Putamen (tissue), 1 donor: ENCODE measurements around the gene STAB1.

Experiments used
- DNase-seq: peaks from one replicate; pipeline ENCODE4 v3.0.0-alpha.2; 2016; ENCODE audit warnings: low spot score

STAB1 gene

DNA sequence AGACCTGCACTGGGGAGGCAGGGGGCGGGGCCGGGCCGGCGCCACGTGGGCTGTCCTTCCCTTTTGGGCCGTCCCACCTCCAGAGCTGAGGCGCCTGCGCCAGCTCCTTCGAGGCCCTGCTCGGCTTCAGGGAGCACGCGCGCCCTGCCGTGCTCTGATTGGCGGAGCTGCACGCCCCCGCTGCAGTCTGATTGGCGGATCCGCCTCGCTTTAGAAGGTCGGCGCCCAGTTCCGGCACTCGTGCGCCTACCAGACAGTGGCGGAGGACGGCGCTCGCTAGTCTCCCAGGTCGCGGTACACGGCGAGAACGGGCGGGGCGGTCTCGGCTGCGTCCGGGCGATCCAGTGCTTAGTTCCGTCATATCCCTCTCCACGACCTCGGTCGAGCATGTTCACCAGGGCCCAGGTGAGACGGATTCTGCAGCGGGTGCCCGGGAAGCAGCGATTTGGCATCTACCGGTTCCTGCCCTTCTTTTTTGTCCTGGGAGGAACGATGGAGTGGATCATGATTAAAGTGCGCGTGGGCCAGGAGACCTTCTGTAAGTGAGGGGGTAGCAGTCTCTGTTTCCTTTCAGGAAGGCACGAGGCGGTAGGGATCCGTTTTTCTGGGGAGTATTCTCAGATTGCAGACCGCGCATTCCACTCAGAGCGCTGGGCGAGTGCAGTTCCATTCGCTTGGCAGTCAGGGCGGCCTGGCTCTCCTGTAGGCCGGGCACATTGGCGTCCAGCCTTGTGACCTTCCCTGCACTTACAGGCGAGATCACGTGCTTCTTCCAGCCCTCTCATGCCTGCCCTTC is 41.4 kb downstream of the STAB1 start, which contains the start of gene UQCC5:
UQCC5 (plus strand) TSS at position 237 of the 796 bp plus-strand sequence; CDS start at position 388, 151 bp downstream.
- peak; percentile 97 for DNase-seq

DNA sequence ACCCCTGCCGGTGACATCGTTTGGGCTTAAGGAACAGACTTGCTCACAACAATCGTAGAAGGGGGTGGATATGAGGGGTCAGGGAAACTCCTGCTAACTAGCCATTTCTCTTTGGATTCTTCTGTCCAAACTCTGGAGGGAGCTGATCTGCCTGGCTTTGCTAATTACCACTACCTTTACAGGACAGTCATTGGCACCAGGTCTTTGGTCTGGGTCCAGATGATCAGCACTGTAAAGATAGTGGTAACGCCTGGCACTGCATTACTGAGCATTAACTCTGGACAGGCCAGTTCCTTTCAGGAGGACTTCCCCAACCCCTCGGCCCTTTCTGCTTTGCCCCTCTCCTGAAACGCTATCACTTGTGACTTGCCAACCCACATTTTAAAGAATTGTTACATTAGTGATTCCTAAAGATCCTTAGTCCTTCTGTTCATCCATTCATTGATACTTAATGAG is 42.1 kb downstream of the STAB1 start:
- DNase-seq, result no peak

DNA sequence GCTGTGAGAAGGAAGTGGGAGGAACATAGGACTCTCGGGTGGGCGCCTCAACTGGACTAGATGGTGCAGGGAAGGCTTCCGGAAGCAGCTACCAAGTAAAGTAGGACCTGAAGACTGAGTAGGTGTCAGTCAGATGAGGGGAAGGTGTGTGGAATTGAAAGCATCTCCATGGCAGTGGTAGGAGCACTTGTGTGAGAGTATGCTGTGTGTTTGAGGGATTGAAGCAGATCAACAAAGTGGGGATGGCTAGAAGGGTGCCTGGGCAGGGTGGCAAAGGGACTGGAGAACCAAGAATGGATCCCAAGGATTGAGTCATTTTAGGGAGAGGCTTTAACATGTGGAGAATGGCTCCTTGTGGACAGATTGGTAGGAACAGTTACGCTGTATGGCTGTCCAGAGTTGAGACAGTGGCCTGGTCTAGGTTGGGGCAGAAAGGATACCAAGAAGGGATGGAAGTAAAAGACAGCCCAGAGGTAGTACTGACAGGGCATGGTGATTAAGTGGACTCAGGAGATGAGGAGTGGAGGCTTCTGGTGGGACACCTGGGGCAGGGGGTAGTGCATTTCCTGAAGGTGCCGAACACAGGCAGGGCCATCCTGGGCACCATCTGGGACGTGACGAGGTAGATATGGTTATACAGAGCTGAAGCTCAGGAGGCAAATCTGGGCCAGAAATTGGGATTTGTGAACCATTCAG is 42.7 kb downstream of the STAB1 start:
- no peak for DNase-seq

DNA sequence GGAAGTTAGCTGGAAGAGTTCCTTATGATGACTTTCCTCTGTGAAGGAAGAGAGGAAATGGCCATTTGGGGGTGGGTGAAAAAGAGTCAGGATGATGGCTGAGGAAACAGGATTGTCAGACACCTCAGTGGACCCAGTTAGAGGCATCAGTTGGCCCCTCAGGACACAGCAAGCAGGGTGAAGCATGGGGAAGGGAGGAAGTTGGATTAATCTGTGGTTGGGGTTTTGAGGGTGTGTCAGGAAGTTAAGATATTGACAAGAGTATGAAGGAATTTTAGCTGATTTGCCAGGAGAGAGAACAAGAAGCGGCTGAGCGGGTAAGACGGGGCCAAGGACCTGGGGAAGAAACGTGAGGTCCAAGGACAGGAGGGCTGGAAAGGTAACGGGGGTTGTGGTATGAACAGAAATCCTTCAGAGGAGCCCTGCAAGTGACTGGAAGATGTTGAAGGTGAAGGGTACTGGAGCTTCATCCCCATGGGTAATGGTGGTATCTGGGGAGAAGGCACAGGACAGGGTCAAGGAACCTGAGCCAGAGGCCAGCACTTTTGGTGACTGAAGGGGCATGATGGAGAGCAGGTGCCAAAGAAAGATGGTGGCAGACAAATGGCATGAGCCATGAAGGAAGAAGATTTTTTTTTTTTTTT is 44.0 kb downstream of the STAB1 start:
- DNase-seq, result no peak

DNA sequence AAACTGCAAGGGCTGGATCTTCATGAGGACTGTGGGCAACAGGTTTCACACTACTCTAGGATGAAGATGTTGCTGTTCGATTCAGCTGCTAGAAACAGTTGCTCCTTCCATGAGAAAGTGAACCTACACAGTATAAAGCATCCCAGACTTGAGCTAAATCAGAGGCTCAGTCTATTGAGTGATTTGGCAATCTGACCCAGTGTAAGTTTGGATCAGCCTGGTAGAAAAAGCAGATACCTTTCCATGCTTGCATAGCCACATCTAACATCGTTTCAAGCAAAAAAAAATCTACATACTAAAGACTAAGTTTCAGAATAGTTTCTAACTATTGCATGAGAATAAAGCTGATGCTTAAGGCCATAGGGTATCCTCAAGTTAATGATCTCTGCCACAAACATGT is 45.9 kb downstream of the STAB1 start:
- no peak for DNase-seq

DNA sequence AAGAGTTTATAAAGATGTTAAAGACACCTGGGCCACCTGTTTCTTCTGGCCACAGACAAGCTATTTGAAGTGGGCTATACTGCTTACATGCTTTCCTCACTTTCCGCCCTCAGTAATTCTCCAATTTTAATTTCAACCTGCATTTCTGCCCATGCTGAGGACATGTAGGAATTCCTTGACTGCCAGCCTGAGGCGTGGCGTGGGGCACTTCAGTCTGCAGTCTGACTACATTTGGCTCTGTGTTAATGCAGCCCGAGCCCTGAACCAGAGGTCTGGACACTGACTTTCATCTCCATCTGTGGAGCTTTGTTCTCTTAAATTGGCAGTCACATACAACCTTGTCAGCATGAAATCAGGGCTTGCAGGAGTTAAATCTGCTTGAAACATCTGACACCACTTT is 49.8 kb downstream of the STAB1 start:
- DNase-seq, result no peak

DNA sequence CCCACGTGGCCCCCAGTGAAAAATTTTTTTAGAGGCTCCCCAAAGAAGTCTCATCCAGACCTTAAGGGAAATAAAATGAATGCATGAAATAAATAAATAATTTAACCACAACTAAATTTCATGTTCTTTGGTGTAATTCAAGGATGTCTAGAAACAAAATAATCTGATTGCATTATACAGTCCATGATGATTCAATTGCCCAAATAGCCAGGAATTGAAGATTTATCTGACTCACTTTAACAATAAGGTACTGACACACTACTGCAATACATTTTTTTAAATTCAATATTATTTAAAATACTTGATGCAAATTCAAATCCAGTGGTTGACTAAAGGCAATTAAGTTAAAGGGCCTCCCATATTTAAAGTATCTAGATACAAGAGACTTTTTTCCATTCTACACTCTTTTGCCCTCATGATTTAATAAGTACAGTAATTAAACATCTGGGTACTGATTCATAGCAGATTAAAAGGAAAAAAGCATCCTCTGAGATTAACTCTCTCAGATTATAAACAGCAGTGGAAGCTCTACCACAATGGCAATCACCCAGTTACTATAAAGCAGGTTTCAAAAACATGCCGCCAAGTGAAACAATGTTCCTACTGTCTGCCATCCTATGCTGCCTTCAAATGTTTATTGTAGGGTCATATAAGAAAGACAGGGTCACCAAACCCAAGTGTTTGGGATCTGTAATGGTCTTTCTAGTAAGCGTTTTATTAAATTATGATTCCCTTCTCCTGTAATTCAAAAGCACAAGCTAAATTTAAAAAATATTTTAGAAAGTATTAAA is 51.2 kb downstream of the STAB1 start:
- DNase-seq, result no peak

DNA sequence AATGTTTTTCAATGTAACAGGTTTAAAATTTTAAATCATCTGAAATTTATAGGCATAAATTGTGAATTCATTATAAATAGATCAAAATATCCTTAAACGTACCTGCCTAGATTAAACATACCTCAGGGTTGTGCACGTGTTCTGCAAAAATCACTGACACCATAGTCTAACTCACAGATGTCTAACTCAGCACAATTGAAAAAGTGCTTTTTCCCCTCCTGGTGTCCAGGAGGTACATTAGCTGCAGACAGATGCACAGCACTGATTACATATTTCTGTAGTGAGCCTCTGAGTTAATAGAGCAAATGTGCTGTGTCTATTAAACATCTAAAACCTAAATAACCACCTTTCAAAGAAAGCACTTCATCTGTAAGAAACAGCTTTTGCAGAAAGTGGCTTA is 52.0 kb downstream of the STAB1 start:
- DNase-seq, result no peak

DNA sequence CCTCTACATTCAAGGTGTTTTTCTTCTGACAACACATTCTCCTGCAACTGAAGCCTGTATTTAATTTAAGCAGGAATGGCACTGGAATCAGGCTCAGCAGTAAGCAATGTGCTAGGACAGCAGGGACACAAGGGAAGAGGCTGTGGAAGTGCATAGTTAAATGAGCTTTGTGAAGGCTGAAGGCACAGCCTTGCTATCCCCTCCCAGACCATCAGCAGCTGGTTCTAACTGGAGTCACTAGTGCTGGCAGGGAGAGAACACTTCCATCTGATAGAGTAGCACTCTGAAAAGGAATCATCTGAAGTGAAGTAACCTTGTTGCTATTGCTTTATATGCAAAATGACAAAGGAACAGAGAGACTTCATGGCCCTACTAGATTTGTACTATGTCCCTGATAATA is 56.0 kb downstream of the STAB1 start:
- no peak for DNase-seq

DNA sequence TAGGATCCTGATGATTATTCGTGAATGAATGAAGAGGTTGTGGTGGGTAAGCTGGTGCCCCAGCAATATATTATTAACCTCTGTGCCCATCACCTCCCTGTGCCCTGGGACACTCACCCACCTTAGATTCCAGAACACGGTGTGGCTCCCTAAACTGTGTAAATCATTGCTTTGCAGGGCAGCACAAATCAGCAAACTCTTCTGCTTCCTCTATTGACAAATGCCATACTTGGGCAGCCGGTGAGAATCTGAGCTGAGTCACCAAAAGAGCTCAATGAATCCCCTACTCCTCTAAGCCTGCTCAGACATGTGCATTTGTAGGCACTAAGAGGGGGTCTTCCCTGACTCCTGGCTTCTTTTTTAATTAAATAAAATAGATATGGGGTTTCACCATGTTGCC is 57.0 kb downstream of the STAB1 start:
- no peak for DNase-seq

DNA sequence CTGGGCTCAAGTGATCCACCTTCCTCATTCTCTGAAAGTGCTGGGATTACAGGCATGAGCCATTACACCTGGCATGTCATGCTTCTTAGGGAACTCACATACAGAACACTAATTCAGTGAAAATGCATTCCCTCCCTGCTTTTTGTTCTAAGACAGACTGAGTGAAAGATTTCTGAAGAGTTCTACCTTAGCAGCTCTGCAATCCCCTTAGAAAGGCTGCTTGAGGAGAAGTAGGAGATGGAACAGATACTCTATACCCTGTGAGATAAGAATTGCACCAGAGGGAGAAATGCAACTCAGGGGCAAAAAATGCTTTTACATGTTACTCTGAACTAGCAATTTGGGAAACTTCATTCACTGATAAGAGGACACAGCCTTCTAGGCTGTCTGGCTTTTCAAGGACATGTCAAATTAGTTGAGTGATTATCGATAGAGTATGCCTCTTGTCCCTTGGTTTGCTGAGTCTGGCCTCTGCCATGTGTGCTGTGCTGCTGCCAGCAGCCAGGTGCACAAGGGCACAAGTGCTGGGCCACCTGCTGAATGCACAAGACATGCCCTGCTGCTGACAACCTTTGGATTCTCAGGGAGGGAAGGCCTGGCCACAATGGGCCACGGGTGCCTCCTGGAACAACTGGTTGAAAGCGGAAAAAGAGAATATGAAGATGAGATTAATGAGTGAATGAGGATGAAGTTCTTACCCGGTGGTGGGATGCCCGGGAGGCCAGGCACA is 59.1 kb downstream of the STAB1 start:
- no peak for DNase-seq

DNA sequence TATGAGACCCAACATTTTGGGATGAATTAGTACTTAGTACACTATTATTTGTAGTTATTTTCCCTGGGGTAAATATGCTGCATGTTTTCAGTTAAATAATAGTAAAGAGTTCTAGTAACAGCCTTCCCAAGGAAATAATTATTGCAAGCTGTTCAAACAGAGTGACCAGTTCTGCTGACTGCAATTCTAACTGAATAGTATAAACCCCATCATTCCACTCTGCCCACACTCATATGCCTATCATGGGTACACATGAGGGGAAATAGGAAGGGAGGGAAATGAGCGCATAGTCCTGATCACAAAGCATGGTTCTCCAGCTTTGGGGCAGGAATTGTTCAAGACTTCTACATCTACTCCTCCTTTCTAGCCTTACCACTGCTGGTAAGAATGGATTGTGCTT is 59.9 kb downstream of the STAB1 start:
- DNase-seq, result no peak

DNA sequence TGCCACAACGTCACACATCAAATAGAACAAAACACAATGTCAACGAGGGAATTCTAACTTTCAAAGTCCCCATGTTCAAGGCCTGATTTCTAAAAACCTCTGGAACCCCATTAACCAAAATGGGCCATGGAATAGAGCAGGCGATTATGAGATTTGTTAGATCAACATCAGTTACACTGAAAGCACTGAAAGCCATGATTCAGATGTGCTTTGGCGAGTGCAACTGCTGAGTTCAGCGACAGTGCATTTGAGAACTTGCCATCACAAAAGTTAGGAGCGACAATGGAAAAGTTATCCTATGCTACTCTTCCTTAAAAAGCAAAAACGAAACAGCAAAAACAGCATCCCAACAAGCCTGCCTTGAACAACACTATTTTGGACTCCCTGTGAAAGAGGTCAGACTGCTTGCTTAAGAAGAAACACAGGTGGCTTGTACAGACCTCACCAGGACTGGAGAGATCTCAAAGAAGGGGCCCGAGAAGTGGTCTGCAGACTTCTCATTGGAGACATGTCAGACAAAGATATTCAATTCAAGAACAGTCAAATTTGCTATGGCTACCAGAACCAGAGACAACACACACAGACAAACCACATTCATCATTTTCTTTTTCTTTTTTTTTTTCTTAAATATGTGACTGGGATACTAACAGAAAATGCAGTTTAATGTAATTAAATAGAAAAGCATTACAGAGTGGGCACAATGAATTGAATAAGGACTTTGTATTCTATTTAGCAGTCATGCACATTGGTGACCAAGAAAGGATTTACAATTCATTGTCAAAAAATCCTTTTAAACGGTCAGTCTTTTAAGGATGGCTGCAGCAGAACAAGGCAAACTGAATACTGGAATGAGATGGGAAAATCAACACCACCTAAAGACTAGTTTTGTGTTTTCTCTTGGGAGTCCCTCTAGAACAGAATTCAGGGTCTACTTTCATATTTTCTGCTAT is 62.1 kb downstream of the STAB1 start:
- DNase-seq, result no peak

DNA sequence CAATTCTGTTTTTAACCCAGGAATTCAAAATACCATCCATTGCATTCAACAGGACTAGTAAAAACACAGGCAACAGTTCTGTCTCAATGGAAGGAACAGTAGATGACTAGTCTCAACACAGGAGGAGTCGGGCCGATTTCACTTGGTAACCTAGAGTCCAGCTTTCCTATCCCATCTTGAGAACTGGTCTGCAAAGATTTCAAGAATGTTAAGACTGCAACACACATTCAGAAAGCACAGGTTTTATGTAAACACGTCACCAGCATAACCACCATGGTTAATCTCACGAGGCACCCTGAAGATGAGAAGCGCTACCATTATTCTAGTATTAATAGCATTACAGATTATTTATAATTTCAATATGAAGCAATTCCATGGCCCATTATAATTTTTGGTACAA is 63.3 kb downstream of the STAB1 start:
- DNase-seq, result no peak

DNA sequence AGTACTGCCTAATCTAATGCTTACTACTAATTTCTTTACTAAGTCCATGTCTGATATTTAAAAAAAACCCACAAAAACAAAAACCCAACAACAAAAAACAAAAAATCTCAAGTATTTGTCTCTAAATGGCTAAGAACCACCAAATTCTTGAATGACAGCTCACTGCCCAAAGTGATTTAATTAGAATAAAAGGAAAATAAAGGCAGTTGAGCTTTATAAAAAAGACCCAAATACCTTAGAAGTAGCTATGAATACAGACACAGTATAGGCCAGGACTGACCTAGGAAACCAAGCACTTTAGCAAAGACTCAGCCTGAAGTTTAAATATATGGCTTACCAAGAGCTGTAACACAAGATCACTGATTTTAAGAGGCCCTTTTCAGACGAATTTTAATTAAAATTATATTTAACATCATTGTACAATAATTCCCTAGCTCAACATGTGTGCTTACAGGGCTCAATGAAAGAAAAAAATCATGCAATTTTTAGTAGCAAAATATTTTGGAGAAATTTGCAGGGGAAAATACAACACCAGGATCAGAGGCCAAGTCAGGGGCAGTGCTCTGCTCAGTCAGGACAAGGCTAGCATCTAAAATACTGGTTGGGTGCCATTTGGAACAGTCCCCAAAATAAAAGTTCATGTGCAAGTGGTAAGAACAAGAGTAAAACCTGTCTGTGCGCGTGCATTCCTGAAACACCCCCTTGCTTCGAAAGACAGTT is 66.0 kb downstream of the STAB1 start:
- no peak for DNase-seq

DNA sequence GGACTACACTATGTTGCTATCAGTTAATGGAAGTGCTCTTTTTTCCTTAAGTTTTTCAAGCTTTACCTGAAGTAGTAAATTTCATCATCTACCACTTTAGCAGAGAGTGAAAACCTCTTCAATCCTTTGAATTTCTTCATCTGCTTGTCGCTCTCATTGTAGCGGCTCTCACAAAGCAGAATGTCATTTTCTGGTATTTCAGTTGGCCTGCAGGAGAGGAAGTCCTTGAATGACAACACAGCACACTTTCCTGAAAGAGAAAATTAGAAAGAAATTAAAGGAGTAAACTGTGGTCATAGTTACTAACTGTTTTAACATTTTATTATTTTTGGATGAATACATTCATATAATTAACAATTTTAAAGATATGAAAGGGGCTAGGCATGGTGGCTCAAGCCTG is 68.8 kb downstream of the STAB1 start:
- no peak for DNase-seq

DNA sequence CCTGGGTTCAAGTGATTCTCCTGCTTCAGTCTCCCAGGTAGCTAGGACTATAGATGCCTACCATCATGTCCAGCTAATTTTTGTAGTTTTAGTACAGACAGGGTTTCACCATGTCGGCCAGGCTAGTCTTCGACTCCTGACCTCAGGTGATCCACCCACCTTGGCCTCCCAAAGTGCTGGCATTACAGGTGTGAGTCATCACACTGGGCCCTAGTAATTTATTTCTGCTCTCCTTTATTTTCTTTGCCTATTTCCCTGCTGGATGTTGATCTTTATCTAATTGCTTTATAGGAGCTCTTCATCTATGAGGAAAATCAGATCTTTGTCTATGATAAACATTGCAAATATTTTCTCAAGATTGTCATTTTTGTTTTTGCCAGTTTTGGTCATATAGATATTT is 72.9 kb downstream of the STAB1 start:
- DNase-seq, result no peak

DNA sequence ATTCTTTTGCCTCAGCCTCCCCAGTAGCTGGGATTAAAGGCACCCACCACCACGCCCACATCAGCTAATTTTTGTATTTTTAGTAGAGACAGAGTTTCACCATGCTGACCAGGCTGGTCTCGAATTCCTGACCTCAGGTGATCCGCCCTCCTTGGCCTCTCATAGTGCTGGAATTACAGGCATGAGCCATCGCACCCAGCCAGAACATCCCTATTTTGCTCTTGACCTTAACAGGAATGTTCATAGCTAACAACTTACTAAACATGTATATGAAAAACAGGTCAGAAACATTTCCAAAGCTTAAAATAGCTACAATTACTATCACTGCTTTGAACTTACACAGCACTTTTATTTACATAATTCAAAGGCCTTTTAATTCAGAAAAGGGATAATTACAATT is 74.9 kb downstream of the STAB1 start:
- no peak for DNase-seq

DNA sequence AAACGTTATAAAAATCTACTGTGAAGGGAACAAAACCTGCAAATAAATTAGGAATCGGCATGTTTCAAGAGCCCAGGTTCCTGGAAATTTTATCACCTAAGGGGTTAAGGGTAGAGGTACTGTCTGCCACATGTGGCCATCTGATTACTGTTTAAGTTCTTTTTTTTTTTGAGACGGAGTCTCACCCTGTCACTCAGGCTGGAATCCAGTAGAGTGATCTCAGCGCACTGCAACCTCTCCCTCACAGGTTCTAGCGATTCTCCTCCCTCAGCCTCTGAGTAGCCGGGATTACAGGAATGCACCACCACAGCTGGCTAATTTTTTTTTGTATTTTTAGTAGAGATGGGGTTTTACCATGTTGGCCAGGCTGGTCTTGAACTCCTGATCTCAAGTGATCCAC is 77.1 kb downstream of the STAB1 start:
- no peak for DNase-seq
